Cardiac fibroblast (primary cell): ENCODE data around the gene ADAM22.

ENCODE experiments used
- DNase-seq, 2 donors: peaks; one replicate each; pipeline versions ENCODE4 v3.0.0 to v3.0.0-alpha.2; 2010; ENCODE audit warnings: low read depth in 2 of 2
- H3K4me3 ChIP-seq, 2 donors: replicated peaks in 1 of 2; 1 replicate in 1 of 2; 2 replicates in 1 of 2; pipeline ENCODE4 v1.5.1; 2011; ENCODE audit warnings: low read depth in 2 of 2, low read length in 2 of 2, mild to moderate bottlenecking in 2 of 2, moderate library complexity in 1 of 2
- CTCF ChIP-seq: IDR thresholded peaks from one replicate; pipeline ENCODE4 v1.5.1; 2011; ENCODE audit warnings: low read depth, mild to moderate bottlenecking, low read length, inconsistent platforms

ADAM22 gene

GRCh38 chr7:88202799-88203198 is 268.7 kb downstream of the ADAM22 start:
- no peak overlapping the region for H3K4me3 ChIP-seq
- no peak for DNase-seq
- TF ChIP-seq CTCF, result no peak

- DNase-seq, result no peak
- no peak overlapping the region for H3K4me3 ChIP-seq
- no peak for TF ChIP-seq CTCF
Observed at GRCh38 chr7:88203401-88203800, 269.4 kb downstream of the ADAM22 start.

- H3K4me3 ChIP-seq, result no peak overlapping the region
- TF ChIP-seq CTCF, result no peak
- DNase-seq, result no peak
Observed at GRCh38 chr7:88204525-88205110, 270.6 kb downstream of the ADAM22 start.

GRCh38 chr7:88205179-88205578 is 271.1 kb downstream of the ADAM22 start:
- no peak for TF ChIP-seq CTCF
- DNase-seq, result no peak
- H3K4me3 ChIP-seq, result no peak overlapping the region

- TF ChIP-seq CTCF, result no peak
- H3K4me3 ChIP-seq, result no peak overlapping the region
- no peak for DNase-seq
Observed at GRCh38 chr7:88206254-88206653, 272.2 kb downstream of the ADAM22 start.

- TF ChIP-seq CTCF, result no peak
- H3K4me3 ChIP-seq, result no peak overlapping the region
- no peak for DNase-seq
Observed at GRCh38 chr7:88208521-88208920, 274.5 kb downstream of the ADAM22 start.

GRCh38 chr7:88212918-88213317 is 278.9 kb downstream of the ADAM22 start:
- no peak for TF ChIP-seq CTCF
- no peak overlapping the region for H3K4me3 ChIP-seq
- DNase-seq, result no peak
